ENCODE results near the gene CDYL.

The CDYL gene

GRCh38 chr6:4916954-4917561, 140.9 kb downstream of the CDYL start:
- no peak for DNase-seq (ENCODE audit: low read depth)
- H3K4me3 ChIP-seq (replicated peaks; ENCODE audit: low read depth, low read length), result no peak overlapping the region
- no peak for TF ChIP-seq CTCF (IDR thresholded peaks at IDR 0.05; ENCODE audit: low read length, missing control alignments)

- H3K4me3 ChIP-seq (replicated peaks; ENCODE audit: low read depth, low read length), result no peak overlapping the region
- TF ChIP-seq CTCF (IDR thresholded peaks at IDR 0.05; ENCODE audit: low read length, missing control alignments), result no peak
- DNase-seq (ENCODE audit: low read depth), result no peak
These were observed 144.8 kb downstream of the CDYL start for GRCh38 chr6:4920914-4921410.

- TF ChIP-seq CTCF (IDR thresholded peaks at IDR 0.05; ENCODE audit: low read length, missing control alignments), result no peak
- no peak overlapping the region for H3K4me3 ChIP-seq (replicated peaks; ENCODE audit: low read depth, low read length)
- no peak for DNase-seq (ENCODE audit: low read depth)
These were observed 146.4 kb downstream of the CDYL start for GRCh38 chr6:4922488-4923037.

- DNase-seq (ENCODE audit: low read depth), result no peak
- TF ChIP-seq CTCF (IDR thresholded peaks at IDR 0.05; ENCODE audit: low read length, missing control alignments), result no peak
- H3K4me3 ChIP-seq (replicated peaks; ENCODE audit: low read depth, low read length), result no peak overlapping the region
These were observed 146.9 kb downstream of the CDYL start for GRCh38 chr6:4923081-4923480.

GRCh38 chr6:4924661-4925271, 148.6 kb downstream of the CDYL start:
- no peak for DNase-seq (ENCODE audit: low read depth)
- TF ChIP-seq CTCF (IDR thresholded peaks at IDR 0.05; ENCODE audit: low read length, missing control alignments), result no peak
- no peak overlapping the region for H3K4me3 ChIP-seq (replicated peaks; ENCODE audit: low read depth, low read length)

- no peak for TF ChIP-seq CTCF (IDR thresholded peaks at IDR 0.05; ENCODE audit: low read length, missing control alignments)
- DNase-seq (ENCODE audit: low read depth), result no peak
- no peak overlapping the region for H3K4me3 ChIP-seq (replicated peaks; ENCODE audit: low read depth, low read length)
These were observed 149.4 kb downstream of the CDYL start for GRCh38 chr6:4925580-4925979.

Data from fibroblast of pulmonary artery (primary cell).